WTC11 (cell line): ENCODE data around the gene BCL7C. TPM values are rescaled to one million over a fixed set of nuclear protein-coding genes. Genes with fewer than 3 reads are reported as not detected.

ENCODE experiments used
- ATF1 ChIP-seq: sonication (generic); formaldehyde crosslinking; IDR thresholded peaks from 2 replicates; pipeline ENCODE4 v1.8.1; 2023; ENCODE audit warnings: mild to moderate bottlenecking, moderate library complexity, missing genetic modification reagents
- EMX1 ChIP-seq: fragments of 250-450 bp; sonication (Bioruptor Pico); IDR thresholded peaks from 2 replicates; pipeline ENCODE4 v1.8.0; 2021; ENCODE audit warnings: mild to moderate bottlenecking
- FOXK1 ChIP-seq: sonication (generic); formaldehyde crosslinking; IDR thresholded peaks from 2 replicates; pipeline ENCODE4 v1.8.0; 2022; ENCODE audit warnings: mild to moderate bottlenecking, moderate library complexity, missing genetic modification reagents
- GTF2I ChIP-seq: fragments of 250-450 bp; sonication (Bioruptor Pico); conservative IDR thresholded peaks from 2 replicates; pipeline ENCODE4 v1.4.0; 2021; ENCODE audit warnings: mild to moderate bottlenecking
- MYBL2 ChIP-seq: sonication (generic); formaldehyde crosslinking; IDR thresholded peaks from 2 replicates; pipeline ENCODE4 v1.8.1; 2023; ENCODE audit warnings: mild to moderate bottlenecking, moderate library complexity, missing genetic modification reagents
- NFATC4 ChIP-seq: fragments of 250-450 bp; sonication (Bioruptor Pico); IDR thresholded peaks from 2 replicates; pipeline ENCODE4 v1.9.0; 2021; ENCODE audit warnings: mild to moderate bottlenecking
- NFE2L1 ChIP-seq: sonication (generic); formaldehyde crosslinking; IDR thresholded peaks from 2 replicates; pipeline ENCODE4 v1.8.1; 2023; ENCODE audit warnings: missing genetic modification reagents
- NFYB ChIP-seq: sonication (generic); formaldehyde crosslinking; conservative IDR thresholded peaks from 2 replicates; pipeline ENCODE4 v1.8.0; 2022; ENCODE audit warnings: low read depth, missing genetic modification reagents
- OVOL2 ChIP-seq: fragments of 250-450 bp; sonication (Bioruptor Pico); IDR thresholded peaks from 2 replicates; pipeline ENCODE4 v1.9.0; 2021; ENCODE audit warnings: mild to moderate bottlenecking, borderline replicate concordance
- SP1 ChIP-seq: sonication (generic); formaldehyde crosslinking; conservative IDR thresholded peaks from 2 replicates; pipeline ENCODE4 v1.8.1; 2022; ENCODE audit warnings: missing genetic modification reagents
- TCF7 ChIP-seq: sonication (generic); formaldehyde crosslinking; IDR thresholded peaks from 2 replicates; pipeline ENCODE4 v1.8.0; 2022; ENCODE audit warnings: mild to moderate bottlenecking, low read depth, missing genetic modification reagents, moderate library complexity
- ZNF263 ChIP-seq: sonication (generic); formaldehyde crosslinking; IDR thresholded peaks from 2 replicates; pipeline ENCODE4 v1.8.1; 2022; ENCODE audit warnings: low read depth, mild to moderate bottlenecking, moderate library complexity, missing genetic modification reagents
- ZNF423 ChIP-seq: fragments of 250-450 bp; sonication (Bioruptor Pico); IDR thresholded peaks from 2 replicates; pipeline ENCODE4 v2.1.2; 2022; ENCODE audit warnings: mild to moderate bottlenecking, moderate library complexity
- total RNA-seq: library from RNA; stranded (reverse); gene quantifications from 3 replicates; pipeline ENCODE4 v1.2.3, GENCODE V29; 2021
- TF ChIP-seq, protein P1 (sequence below): sonication (generic); formaldehyde crosslinking; IDR thresholded peaks from 2 replicates; pipeline ENCODE4 v1.8.1; 2023; ENCODE audit warnings: mild to moderate bottlenecking, missing genetic modification reagents, moderate library complexity
- TF ChIP-seq, protein P2 (sequence below): sonication (generic); formaldehyde crosslinking; IDR thresholded peaks from 2 replicates; pipeline ENCODE4 v1.8.0; 2022; ENCODE audit warnings: mild to moderate bottlenecking, missing genetic modification reagents
- TF ChIP-seq, protein P3 (sequence below): fragments of 250-450 bp; sonication (Bioruptor Pico); IDR thresholded peaks from 2 replicates; pipeline ENCODE4 v1.9.0; 2021; ENCODE audit warnings: moderate library complexity, mild to moderate bottlenecking, inconsistent platforms, borderline replicate concordance
- TF ChIP-seq, protein P4 (sequence below): sonication (generic); formaldehyde crosslinking; IDR thresholded peaks from 2 replicates; pipeline ENCODE4 v1.8.0; 2022; ENCODE audit warnings: mild to moderate bottlenecking, missing genetic modification reagents
- TF ChIP-seq, protein P5 (sequence below): sonication (generic); formaldehyde crosslinking; IDR thresholded peaks from 2 replicates; pipeline ENCODE4 v1.8.1; 2022; ENCODE audit warnings: mild to moderate bottlenecking, moderate library complexity, missing genetic modification reagents
- TF ChIP-seq, protein P6 (sequence below): sonication (generic); formaldehyde crosslinking; IDR thresholded peaks from 2 replicates; pipeline ENCODE4 v1.8.1; 2023; ENCODE audit warnings: mild to moderate bottlenecking, missing genetic modification reagents
- TF ChIP-seq, protein P7 (sequence below): fragments of 250-450 bp; sonication (Bioruptor Pico); IDR thresholded peaks from 2 replicates; pipeline ENCODE4 v2.1.2; 2022; ENCODE audit warnings: mild to moderate bottlenecking, moderate library complexity

The BCL7C gene
- total RNA-seq, 1 experiment from 2014 or later, result 18.3 TPM

DNA sequence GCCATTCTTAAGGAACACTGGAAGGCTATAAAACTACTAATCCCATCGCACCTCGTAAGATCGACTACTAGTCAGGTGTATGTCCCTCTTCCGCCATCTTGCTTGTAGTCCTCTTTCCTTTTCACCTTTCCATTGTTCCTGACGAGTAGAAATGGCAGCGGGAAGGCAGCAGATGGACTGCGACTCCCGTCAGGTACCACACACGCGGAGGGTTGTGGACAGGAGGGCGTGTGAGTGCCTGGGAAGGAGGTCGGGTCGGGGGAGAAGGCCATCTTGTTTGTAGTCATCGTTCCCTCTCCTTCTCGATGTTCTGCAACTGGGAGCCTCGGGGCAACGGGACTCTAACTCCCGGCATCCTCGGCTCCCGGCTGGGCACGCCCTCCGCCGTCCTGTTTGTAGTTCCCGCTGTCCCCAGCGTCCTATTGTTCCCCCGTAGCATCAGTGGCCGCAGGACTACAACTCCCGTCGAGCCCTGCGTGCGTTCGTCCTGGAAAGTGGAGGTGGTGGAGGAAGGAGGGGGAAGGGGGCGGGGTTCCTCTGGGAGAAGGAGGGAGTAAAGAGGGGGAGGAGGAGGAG lies 29.2 kb upstream of the BCL7C start (continued):
- no peak for TF ChIP-seq ATF1 (CRISPR knock-in tag)
- no peak for TF ChIP-seq ZNF423 (CRISPR knock-in tag)
- TF ChIP-seq, protein P1, sequence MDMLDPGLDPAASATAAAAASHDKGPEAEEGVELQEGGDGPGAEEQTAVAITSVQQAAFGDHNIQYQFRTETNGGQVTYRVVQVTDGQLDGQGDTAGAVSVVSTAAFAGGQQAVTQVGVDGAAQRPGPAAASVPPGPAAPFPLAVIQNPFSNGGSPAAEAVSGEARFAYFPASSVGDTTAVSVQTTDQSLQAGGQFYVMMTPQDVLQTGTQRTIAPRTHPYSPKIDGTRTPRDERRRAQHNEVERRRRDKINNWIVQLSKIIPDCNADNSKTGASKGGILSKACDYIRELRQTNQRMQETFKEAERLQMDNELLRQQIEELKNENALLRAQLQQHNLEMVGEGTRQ (CRISPR knock-in tag), result peak; percentile 75
- TF ChIP-seq NFYB (CRISPR knock-in tag), result no peak
- TF ChIP-seq, protein P2, sequence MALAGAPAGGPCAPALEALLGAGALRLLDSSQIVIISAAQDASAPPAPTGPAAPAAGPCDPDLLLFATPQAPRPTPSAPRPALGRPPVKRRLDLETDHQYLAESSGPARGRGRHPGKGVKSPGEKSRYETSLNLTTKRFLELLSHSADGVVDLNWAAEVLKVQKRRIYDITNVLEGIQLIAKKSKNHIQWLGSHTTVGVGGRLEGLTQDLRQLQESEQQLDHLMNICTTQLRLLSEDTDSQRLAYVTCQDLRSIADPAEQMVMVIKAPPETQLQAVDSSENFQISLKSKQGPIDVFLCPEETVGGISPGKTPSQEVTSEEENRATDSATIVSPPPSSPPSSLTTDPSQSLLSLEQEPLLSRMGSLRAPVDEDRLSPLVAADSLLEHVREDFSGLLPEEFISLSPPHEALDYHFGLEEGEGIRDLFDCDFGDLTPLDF (CRISPR knock-in tag), result no peak
- TF ChIP-seq GTF2I, result no peak
- TF ChIP-seq NFATC4, result no peak
- TF ChIP-seq, protein P3, sequence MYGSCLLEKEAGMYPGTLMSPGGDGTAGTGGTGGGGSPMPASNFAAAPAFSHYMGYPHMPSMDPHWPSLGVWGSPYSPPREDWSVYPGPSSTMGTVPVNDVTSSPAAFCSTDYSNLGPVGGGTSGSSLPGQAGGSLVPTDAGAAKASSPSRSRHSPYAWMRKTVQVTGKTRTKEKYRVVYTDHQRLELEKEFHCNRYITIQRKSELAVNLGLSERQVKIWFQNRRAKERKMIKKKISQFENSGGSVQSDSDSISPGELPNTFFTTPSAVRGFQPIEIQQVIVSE, result no peak
- peak; percentile 99 for TF ChIP-seq SP1 (CRISPR knock-in tag)
- TF ChIP-seq OVOL2 (CRISPR knock-in tag), result no peak
- TF ChIP-seq TCF7 (CRISPR knock-in tag), result no peak
- TF ChIP-seq, protein P4, sequence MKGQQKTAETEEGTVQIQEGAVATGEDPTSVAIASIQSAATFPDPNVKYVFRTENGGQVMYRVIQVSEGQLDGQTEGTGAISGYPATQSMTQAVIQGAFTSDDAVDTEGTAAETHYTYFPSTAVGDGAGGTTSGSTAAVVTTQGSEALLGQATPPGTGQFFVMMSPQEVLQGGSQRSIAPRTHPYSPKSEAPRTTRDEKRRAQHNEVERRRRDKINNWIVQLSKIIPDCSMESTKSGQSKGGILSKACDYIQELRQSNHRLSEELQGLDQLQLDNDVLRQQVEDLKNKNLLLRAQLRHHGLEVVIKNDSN (CRISPR knock-in tag), result peak; percentile 83
- TF ChIP-seq, protein P5, sequence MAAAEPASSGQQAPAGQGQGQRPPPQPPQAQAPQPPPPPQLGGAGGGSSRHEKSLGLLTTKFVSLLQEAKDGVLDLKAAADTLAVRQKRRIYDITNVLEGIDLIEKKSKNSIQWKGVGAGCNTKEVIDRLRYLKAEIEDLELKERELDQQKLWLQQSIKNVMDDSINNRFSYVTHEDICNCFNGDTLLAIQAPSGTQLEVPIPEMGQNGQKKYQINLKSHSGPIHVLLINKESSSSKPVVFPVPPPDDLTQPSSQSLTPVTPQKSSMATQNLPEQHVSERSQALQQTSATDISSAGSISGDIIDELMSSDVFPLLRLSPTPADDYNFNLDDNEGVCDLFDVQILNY (CRISPR knock-in tag), result no peak
- TF ChIP-seq, protein P6, sequence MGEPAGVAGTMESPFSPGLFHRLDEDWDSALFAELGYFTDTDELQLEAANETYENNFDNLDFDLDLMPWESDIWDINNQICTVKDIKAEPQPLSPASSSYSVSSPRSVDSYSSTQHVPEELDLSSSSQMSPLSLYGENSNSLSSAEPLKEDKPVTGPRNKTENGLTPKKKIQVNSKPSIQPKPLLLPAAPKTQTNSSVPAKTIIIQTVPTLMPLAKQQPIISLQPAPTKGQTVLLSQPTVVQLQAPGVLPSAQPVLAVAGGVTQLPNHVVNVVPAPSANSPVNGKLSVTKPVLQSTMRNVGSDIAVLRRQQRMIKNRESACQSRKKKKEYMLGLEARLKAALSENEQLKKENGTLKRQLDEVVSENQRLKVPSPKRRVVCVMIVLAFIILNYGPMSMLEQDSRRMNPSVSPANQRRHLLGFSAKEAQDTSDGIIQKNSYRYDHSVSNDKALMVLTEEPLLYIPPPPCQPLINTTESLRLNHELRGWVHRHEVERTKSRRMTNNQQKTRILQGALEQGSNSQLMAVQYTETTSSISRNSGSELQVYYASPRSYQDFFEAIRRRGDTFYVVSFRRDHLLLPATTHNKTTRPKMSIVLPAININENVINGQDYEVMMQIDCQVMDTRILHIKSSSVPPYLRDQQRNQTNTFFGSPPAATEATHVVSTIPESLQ (CRISPR knock-in tag), result no peak
- TF ChIP-seq EMX1 (CRISPR knock-in tag), result no peak
- TF ChIP-seq NFE2L1 (CRISPR knock-in tag), result peak; percentile 54; the same call in 1 of the 2 replicates
- TF ChIP-seq, protein P7, sequence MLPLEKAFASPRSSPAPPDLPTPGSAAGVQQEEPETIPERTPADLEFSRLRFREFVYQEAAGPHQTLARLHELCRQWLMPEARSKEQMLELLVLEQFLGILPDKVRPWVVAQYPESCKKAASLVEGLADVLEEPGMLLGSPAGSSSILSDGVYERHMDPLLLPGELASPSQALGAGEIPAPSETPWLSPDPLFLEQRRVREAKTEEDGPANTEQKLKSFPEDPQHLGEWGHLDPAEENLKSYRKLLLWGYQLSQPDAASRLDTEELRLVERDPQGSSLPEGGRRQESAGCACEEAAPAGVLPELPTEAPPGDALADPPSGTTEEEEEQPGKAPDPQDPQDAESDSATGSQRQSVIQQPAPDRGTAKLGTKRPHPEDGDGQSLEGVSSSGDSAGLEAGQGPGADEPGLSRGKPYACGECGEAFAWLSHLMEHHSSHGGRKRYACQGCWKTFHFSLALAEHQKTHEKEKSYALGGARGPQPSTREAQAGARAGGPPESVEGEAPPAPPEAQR (CRISPR knock-in tag), result no peak
- no peak for TF ChIP-seq ZNF263 (CRISPR knock-in tag)
- TF ChIP-seq FOXK1 (CRISPR knock-in tag), result peak; percentile 86
- no peak for TF ChIP-seq MYBL2 (CRISPR knock-in tag)
- TF ChIP-seq, all 79 proteins: peak for 7
